Measurements from ENCODE around the gene ZBTB42. TPM values are rescaled to one million over a fixed set of nuclear protein-coding genes. Genes with fewer than 3 reads are reported as not detected.
A peak's percentile ranks its signal among the peaks of the same experiment; 100 is the strongest.

Gene ZBTB42
- total and polyA plus RNA-seq, 2 of the 4 experiments (the other 2 are of a cell fraction): 1.3 to 2.3 TPM

DNA sequence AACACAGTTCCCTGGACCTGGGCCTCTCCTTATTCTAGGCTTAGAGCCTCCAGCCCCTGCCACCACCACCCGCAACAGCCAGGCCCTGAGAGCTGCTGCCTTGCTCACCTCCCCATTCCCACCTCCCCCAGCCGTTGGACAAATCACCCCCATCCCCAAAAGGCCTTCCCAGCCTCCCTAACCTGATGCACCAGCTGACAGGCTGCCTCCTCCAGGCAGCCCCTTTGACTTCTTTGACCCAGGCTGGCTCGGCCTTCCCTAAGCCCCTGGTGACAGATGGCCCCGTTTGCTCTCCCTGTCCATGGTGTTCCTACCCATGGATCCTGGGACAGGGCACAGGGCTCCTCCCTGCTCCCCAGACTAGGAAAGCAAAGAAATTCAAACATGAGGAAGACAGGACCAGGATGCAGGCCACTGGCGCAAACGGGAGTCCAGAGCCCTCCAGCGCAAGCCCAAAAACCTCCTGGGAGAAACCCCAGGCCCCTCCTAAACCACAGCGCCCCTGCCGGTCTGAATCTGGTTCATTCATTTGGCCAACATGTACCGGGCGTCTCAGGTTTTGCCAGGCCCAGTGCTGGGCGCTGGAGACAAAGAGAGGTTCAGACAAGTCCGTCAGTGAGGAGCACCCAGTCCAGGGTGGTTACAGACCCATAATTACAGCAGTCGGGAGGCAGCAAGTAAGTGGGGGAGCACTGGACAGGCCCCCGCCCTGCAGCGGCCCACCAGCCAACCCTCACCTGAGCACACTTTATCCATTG lies 7.8 kb upstream of the ZBTB42 start:
- H3K9me1 ChIP-seq (ENCODE audit: insufficient read depth, low read length): peaks cover 10% of the 10 kb centered on the region
- peaks cover 3 to 67% of the 10 kb centered on the region in 2 experiments; a peak in 3 of 4 replicates for H3K79me1 ChIP-seq (ENCODE audit: low read depth in 1 of 2, low read length in 2 of 2)
- H2BK5ac ChIP-seq (ENCODE audit: low read depth, low read length, poor library complexity, severe bottlenecking): no peak overlapping the region
- H4K20me1 ChIP-seq (ENCODE audit: insufficient read depth, low read length): peaks cover 68% of the 10 kb centered on the region
- no TSS peak for BruUV-seq (replicated peaks)
- no peak overlapping the region for H2BK15ac ChIP-seq (ENCODE audit: low read depth, low read length)
- in situ Hi-C loops (cut with MboI; ENCODE audit: low sequenced_read_pairs) (no loop called here), dilution Hi-C loops (cut with HindIII; ENCODE audit: low sequenced_read_pairs, unreplicated experiment) (no loop called here), intact Hi-C loops (cut with micrococcal nuclease) (no loop called here)
- H4K91ac ChIP-seq (ENCODE audit: insufficient read depth, low read depth, low read length): no peak overlapping the region
- H3K27me3 ChIP-seq (ENCODE audit: control insufficient read depth, insufficient read depth, low read length): no peaks in the 10 kb centered on the region
- H2AK5ac ChIP-seq (ENCODE audit: low read depth, low read length): no peak overlapping the region
- H2BK20ac ChIP-seq (ENCODE audit: low read depth, low read length): no peak overlapping the region
- H3K4ac ChIP-seq (ENCODE audit: low read depth, low read length): no peak overlapping the region; the same call in 1 of the 2 replicates
- DNase-seq (no peak), ATAC-seq (ENCODE audit: low read depth) (no peak)
- WGBS, 2 experiments (ENCODE audit: extremely low coverage in 2 of 2, insufficient read length in 1 of 2): 91% methylated on average over 10 of the region's 16 CpGs; no CpG with 5 or more reads in 1 of the 2 experiments
- H2AFZ ChIP-seq (replicated peaks; ENCODE audit: low read length, poor library complexity): no peak overlapping the region
- peak overlapping the region; percentile 81 for H2AK9ac ChIP-seq (replicated peaks; ENCODE audit: low read depth, low read length, poor library complexity)
- peak overlapping the region; percentile 18; the same call in 1 of the 2 replicates for H3K23ac ChIP-seq (ENCODE audit: low read depth, low read length)
- H4K5ac ChIP-seq (ENCODE audit: low read depth, low read length): no peak overlapping the region
- H3K4me3 ChIP-seq (ENCODE audit: insufficient read depth, low read depth, low read length): no peak overlapping the region
- H3K9me3 ChIP-seq (ENCODE audit: control insufficient read depth, insufficient read depth, low read length): no peaks in the 10 kb centered on the region
- TF ChIP-seq RFX5 (IDR thresholded peaks at IDR 0.05; ENCODE audit: low read depth, low read length): no peak
- TF ChIP-seq MAZ (IDR thresholded peaks at IDR 0.05; ENCODE audit: borderline replicate concordance, low read depth, low read length): no peak
- no peak for TF ChIP-seq CEBPB (IDR thresholded peaks at IDR 0.05; ENCODE audit: low read depth, low read length)
- no peak for TF ChIP-seq MXI1 (IDR thresholded peaks at IDR 0.05; ENCODE audit: borderline replicate concordance, low read depth, low read length)
- TF ChIP-seq SMC3 (IDR thresholded peaks at IDR 0.05; ENCODE audit: low read depth, low read length): no peak
- no peak for TF ChIP-seq FOS (IDR thresholded peaks at IDR 0.05; ENCODE audit: low read depth, low read length)
- TF ChIP-seq, protein P1, sequence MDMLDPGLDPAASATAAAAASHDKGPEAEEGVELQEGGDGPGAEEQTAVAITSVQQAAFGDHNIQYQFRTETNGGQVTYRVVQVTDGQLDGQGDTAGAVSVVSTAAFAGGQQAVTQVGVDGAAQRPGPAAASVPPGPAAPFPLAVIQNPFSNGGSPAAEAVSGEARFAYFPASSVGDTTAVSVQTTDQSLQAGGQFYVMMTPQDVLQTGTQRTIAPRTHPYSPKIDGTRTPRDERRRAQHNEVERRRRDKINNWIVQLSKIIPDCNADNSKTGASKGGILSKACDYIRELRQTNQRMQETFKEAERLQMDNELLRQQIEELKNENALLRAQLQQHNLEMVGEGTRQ (IDR thresholded peaks at IDR 0.05; ENCODE audit: low read depth, low read length): no peak
- no peak for TF ChIP-seq RCOR1 (IDR thresholded peaks at IDR 0.05; ENCODE audit: insufficient replicate concordance, low read length)
- TF ChIP-seq, protein P2, sequence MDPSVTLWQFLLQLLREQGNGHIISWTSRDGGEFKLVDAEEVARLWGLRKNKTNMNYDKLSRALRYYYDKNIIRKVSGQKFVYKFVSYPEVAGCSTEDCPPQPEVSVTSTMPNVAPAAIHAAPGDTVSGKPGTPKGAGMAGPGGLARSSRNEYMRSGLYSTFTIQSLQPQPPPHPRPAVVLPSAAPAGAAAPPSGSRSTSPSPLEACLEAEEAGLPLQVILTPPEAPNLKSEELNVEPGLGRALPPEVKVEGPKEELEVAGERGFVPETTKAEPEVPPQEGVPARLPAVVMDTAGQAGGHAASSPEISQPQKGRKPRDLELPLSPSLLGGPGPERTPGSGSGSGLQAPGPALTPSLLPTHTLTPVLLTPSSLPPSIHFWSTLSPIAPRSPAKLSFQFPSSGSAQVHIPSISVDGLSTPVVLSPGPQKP (IDR thresholded peaks at IDR 0.05; ENCODE audit: borderline replicate concordance, low read depth, low read length): no peak
- no peak for TF ChIP-seq CHD1 (IDR thresholded peaks at IDR 0.05; ENCODE audit: low read depth, low read length)
- no peak for TF ChIP-seq BHLHE40 (IDR thresholded peaks at IDR 0.05; ENCODE audit: low read depth, low read length)
- TF ChIP-seq NFE2L2 (IDR thresholded peaks at IDR 0.05; ENCODE audit: low read depth, low read length): no peak
- no peak for TF ChIP-seq RAD21 (IDR thresholded peaks at IDR 0.05; ENCODE audit: low read length)
- no peak overlapping the region for H3K14ac ChIP-seq (replicated peaks; ENCODE audit: low read depth, low read length)
- CTCF ChIA-PET: no interaction called here
- peaks cover 35% of the 10 kb centered on the region for H3K36me3 ChIP-seq (ENCODE audit: control insufficient read depth, insufficient read depth, low read length)
- H3K4me1 ChIP-seq (ENCODE audit: control insufficient read depth, insufficient read depth, low read length): peaks cover 21% of the 10 kb centered on the region
- H3K27ac ChIP-seq (ENCODE audit: insufficient read depth, low read length): no peak overlapping the region
- no peak overlapping the region for H3K56ac ChIP-seq (ENCODE audit: extremely low read depth, insufficient read depth, low read length)
- peak overlapping the region; percentile 73; the same call in 1 of the 2 replicates for H3K4me2 ChIP-seq (ENCODE audit: low read depth, low read length)
- POLR2A ChIA-PET (ENCODE audit: unreplicated experiment): no interaction called here
- H4K8ac ChIP-seq (ENCODE audit: low read depth in 2 of 2, low read length in 2 of 2): no peak overlapping the region; a peak in 1 of 4 replicates
- no peak overlapping the region for H3K18ac ChIP-seq (ENCODE audit: low read depth, low read length)
- H2BK120ac ChIP-seq (ENCODE audit: low read depth, low read length): no peak overlapping the region
- H3K9ac ChIP-seq (ENCODE audit: low read depth, low read length): no peak overlapping the region
